A549 (cell line): Measurements from ENCODE around the gene ATP6V1A. TPM values are rescaled to one million over a fixed set of nuclear protein-coding genes. Genes with fewer than 3 reads are reported as not detected.

Experiments used
- ATAC-seq, 2 experiments: fragments of 200-7000 bp in 1 of 2; fragments of >200 bp in 1 of 2; cut with Nextera tagmentation in 1 of 2; cut with Tn5 transposase in 1 of 2; 3 replicates each; pipeline versions ENCODE4 v1.8.0 to v1.9.1; 2018 to 2020; ENCODE audit warnings: mild to moderate bottlenecking in 1 of 2, moderate library complexity in 1 of 2
- CTCF ChIA-PET: fragments of 300-600 bp; sonication (Branson Sonifier 250); formaldehyde crosslinking; extraction: SDS; loops from one replicate; lab custom pipeline; 2021; ENCODE audit warnings: antibody characterized with exemption, inconsistent platforms; lab: Yijun Ruan, JAX
- POLR2A ChIA-PET: fragments of 350-600 bp; formaldehyde crosslinking; extraction: SDS; loops from one replicate; lab custom pipeline; 2021; ENCODE audit warnings: antibody characterized with exemption, inconsistent platforms; lab: Yijun Ruan, JAX
- DNase-seq, 2 experiments: peaks; one replicate each; pipeline versions ENCODE4 v3.0.0 to v3.0.0-alpha.2; 2011 to 2016; ENCODE audit warnings: low read depth in 1 of 2, low spot score in 1 of 2
- FAIRE-seq: peaks from 2 replicates; lab custom pipeline; 2011; peaks lifted over from hg19 to GRCh38; lab: Jason Lieb, UNC
- H3K27ac ChIP-seq, 2 experiments: fragments of >200 bp; sonication (Bioruptor Twin); formaldehyde crosslinking; 3 replicates each; pipeline ENCODE4 v1.5.1; 2016 to 2017
- H3K4me1 ChIP-seq: fragments of >200 bp; sonication (Bioruptor Twin); formaldehyde crosslinking; 3 replicates; pipeline ENCODE4 v1.6.1; 2016
- H3K4me2 ChIP-seq: fragments of >200 bp; sonication (Bioruptor Twin); formaldehyde crosslinking; 3 replicates; pipeline ENCODE4 v1.6.1; 2016
- H3K4me3 ChIP-seq: fragments of >200 bp; sonication (Bioruptor Twin); formaldehyde crosslinking; 3 replicates; pipeline ENCODE4 v1.5.1; 2016
- H3K9me3 ChIP-seq: fragments of >200 bp; sonication (Bioruptor Twin); formaldehyde crosslinking; 3 replicates; pipeline ENCODE4 v1.6.1; 2016
- BCL3 ChIP-seq: fragments of >200 bp; sonication (Bioruptor Twin); formaldehyde crosslinking; IDR thresholded peaks from 3 replicates; pipeline ENCODE4 v1.6.1; 2016
- CBX2 ChIP-seq: fragments of 200-600 bp; sonication (generic); IDR thresholded peaks from 2 replicates; pipeline ENCODE4 v1.6.1; 2016; ENCODE audit warnings: low read depth, mild to moderate bottlenecking, borderline replicate concordance
- CBX8 ChIP-seq: fragments of 200-600 bp; sonication (generic); IDR thresholded peaks from 2 replicates; pipeline ENCODE4 v1.6.1; 2016
- CHD2 ChIP-seq: fragments of 150-350 bp; IDR thresholded peaks from 2 replicates; pipeline ENCODE4 v1.6.1; 2014; ENCODE audit warnings: low read length; ENCODE audit not compliant: partially characterized antibody
- CTCF ChIP-seq: fragments of >200 bp; sonication (Bioruptor Twin); formaldehyde crosslinking; IDR thresholded peaks from 3 replicates; pipeline ENCODE4 v1.5.1; 2016
- E2F6 ChIP-seq: IDR thresholded peaks from 2 replicates; pipeline ENCODE4 v1.6.1; 2012; ENCODE audit warnings: low read depth, borderline replicate concordance
- EP300 ChIP-seq, 2 experiments: fragments of >200 bp; sonication (Bioruptor Twin); formaldehyde crosslinking; IDR thresholded peaks; 2 replicates in 1 of 2; 3 replicates in 1 of 2; pipeline ENCODE4 v1.6.1; 2016 to 2017
- ESRRA ChIP-seq: fragments of 150-350 bp; IDR thresholded peaks from 2 replicates; pipeline ENCODE4 v1.6.1; 2014; ENCODE audit warnings: mild to moderate bottlenecking, low read length, borderline replicate concordance
- FOSL2 ChIP-seq, 2 experiments: fragments of 450-650 bp in 1 of 2; fragments of >200 bp in 1 of 2; sonication (Bioruptor Twin) in 1 of 2; formaldehyde crosslinking; IDR thresholded peaks; 2 replicates each; pipeline versions ENCODE4 v1.5.0 to v1.6.1; 2016 to 2020; ENCODE audit warnings: mild to moderate bottlenecking in 1 of 2, moderate library complexity in 1 of 2
- FOXS1 ChIP-seq: fragments of 250-450 bp; sonication (Bioruptor Pico); IDR thresholded peaks from 2 replicates; pipeline ENCODE4 v1.5.0; 2020; ENCODE audit warnings: mild to moderate bottlenecking, moderate library complexity
- HES2 ChIP-seq: fragments of >200 bp; sonication (Bioruptor Twin); formaldehyde crosslinking; IDR thresholded peaks from 2 replicates; pipeline ENCODE4 v1.6.1; 2016
- HEYL ChIP-seq: fragments of 250-450 bp; sonication (Bioruptor Pico); IDR thresholded peaks from 2 replicates; pipeline ENCODE4 v1.8.0; 2021; ENCODE audit warnings: mild to moderate bottlenecking, moderate library complexity
- HMGXB4 ChIP-seq: fragments of 250-450 bp; sonication (Bioruptor Pico); IDR thresholded peaks from 2 replicates; pipeline ENCODE4 v1.5.0; 2021; ENCODE audit warnings: mild to moderate bottlenecking, moderate library complexity, borderline replicate concordance
- HOXA7 ChIP-seq: fragments of 250-450 bp; sonication (Bioruptor Pico); IDR thresholded peaks from 2 replicates; pipeline ENCODE4 v1.5.0; 2020; ENCODE audit warnings: mild to moderate bottlenecking, moderate library complexity
- HOXB13 ChIP-seq: fragments of 250-450 bp; sonication (Bioruptor Pico); IDR thresholded peaks from 2 replicates; pipeline ENCODE4 v1.5.0; 2020; ENCODE audit warnings: low read depth, mild to moderate bottlenecking, moderate library complexity
- JUN ChIP-seq, 2 experiments: fragments of >200 bp; sonication (Bioruptor Twin); formaldehyde crosslinking; IDR thresholded peaks; 2 replicates in 1 of 2; 3 replicates in 1 of 2; pipeline ENCODE4 v1.6.1; 2016 to 2017
- KDM5A ChIP-seq: fragments of 200-600 bp; sonication (generic); IDR thresholded peaks from 2 replicates; pipeline ENCODE4 v1.6.1; 2016; ENCODE audit warnings: antibody characterized with exemption, mild to moderate bottlenecking
- MAFK ChIP-seq: fragments of 450-650 bp; IDR thresholded peaks from 2 replicates; pipeline ENCODE4 v1.6.1; 2014; ENCODE audit not compliant: partially characterized antibody
- MYC ChIP-seq: IDR thresholded peaks from 2 replicates; pipeline ENCODE4 v1.6.1; 2012; ENCODE audit warnings: mild to moderate bottlenecking, inconsistent platforms, low read length, improper control_type of control experiment, borderline replicate concordance
- NR3C1 ChIP-seq: fragments of >200 bp; sonication (Bioruptor Twin); formaldehyde crosslinking; IDR thresholded peaks from 3 replicates; pipeline ENCODE4 v1.6.1; 2017
- PHF8 ChIP-seq: fragments of 200-600 bp; sonication (generic); IDR thresholded peaks from 2 replicates; pipeline ENCODE4 v1.6.1; 2016; ENCODE audit warnings: low read depth, mild to moderate bottlenecking, antibody characterized with exemption, moderate library complexity, borderline replicate concordance
- RAD21 ChIP-seq, 2 experiments: fragments of >200 bp in 1 of 2; sonication (Bioruptor Twin) in 1 of 2; formaldehyde crosslinking in 1 of 2; IDR thresholded peaks in 1 of 2; conservative IDR thresholded peaks in 1 of 2; 2 replicates in 1 of 2; 3 replicates in 1 of 2; pipeline ENCODE4 v1.6.1; 2012 to 2018; ENCODE audit warnings: inconsistent platforms in 1 of 2
- RNF2 ChIP-seq: fragments of 200-600 bp; sonication (generic); IDR thresholded peaks from 2 replicates; pipeline ENCODE4 v1.6.1; 2016; ENCODE audit warnings: low read depth, mild to moderate bottlenecking, antibody characterized with exemption, moderate library complexity, borderline replicate concordance
- TP53 ChIP-seq: fragments of 250-450 bp; sonication (Bioruptor Pico); IDR thresholded peaks from 2 replicates; pipeline ENCODE4 v1.5.0; 2021; ENCODE audit warnings: mild to moderate bottlenecking, moderate library complexity
- ZSCAN20 ChIP-seq: fragments of 250-450 bp; sonication (Bioruptor Pico); IDR thresholded peaks from 2 replicates; pipeline ENCODE4 v1.8.0; 2022; ENCODE audit warnings: mild to moderate bottlenecking, moderate library complexity
- WGBS: methylation state at CpG from one replicate; pipeline ENCODE4 v1.1.6; 2017; ENCODE audit errors: missing lambda C conversion rate; 5-methylcytosine and 5-hydroxymethylcytosine counted together
- polyA plus RNA-seq, 4 experiments: library from polyadenylated mRNA; depleted of rRNA in 3 of 4; stranded (reverse); fragments of >200 nt; fragmentation: RNase III in 1 of 4; extraction: RNeasy Plus Mini Kit Qiagen cat#74134 plus additional on column Dnase treatment in 1 of 4; gene quantifications; 2 replicates in 3 of 4; 3 replicates in 1 of 4; pipeline ENCODE4 v1.2.3, GENCODE V29; 2011 to 2017

The ATP6V1A gene
- polyA plus RNA-seq, 2 of the 4 experiments (the other 2 are of a cell fraction), result 23.4 to 39.8 TPM

GRCh38 chr3:113753376-113753985 is 6.6 kb downstream of the ATP6V1A start:
- Histone ChIP-seq H3K4me2 (no peak overlapping the region), H3K4me3 (no peak overlapping the region), H3K4me1 (no peaks in the 10 kb centered on the region; the same call in 2 of the 3 replicates), H3K9me3 (peaks cover 5% of the 10 kb centered on the region; the same call in 1 of the 3 replicates), H3K27ac (no peak overlapping the region)
- POLR2A ChIA-PET, result interaction anchor here (0.7 kb wide), 1 partner anchor 495 kb away, joined by 5 read pairs; no protein-coding TSS in a partner anchor
- no peak for TF ChIP-seq TP53 (CRISPR knock-in tag)
- TF ChIP-seq PHF8, result no peak
- TF ChIP-seq ESRRA, result no peak
- no peak for TF ChIP-seq RNF2
- no peak for TF ChIP-seq CBX8
- no peak for TF ChIP-seq HES2
- no peak for TF ChIP-seq HEYL
- no peak for TF ChIP-seq FOSL2 (IDR thresholded peaks at IDR 0.05)
- TF ChIP-seq FOSL2 (CRISPR knock-in tag; IDR thresholded peaks at IDR 0.05), result no peak
- TF ChIP-seq CTCF, result no peak
- no peak for TF ChIP-seq HOXB13 (CRISPR knock-in tag)
- TF ChIP-seq FOXS1 (CRISPR knock-in tag), result no peak
- TF ChIP-seq HMGXB4 (CRISPR knock-in tag), result no peak
- no peak for TF ChIP-seq CHD2
- CTCF ChIA-PET, result no interaction called here
- DNase-seq, result no peak
- WGBS, result 83% methylated on average over 4 of the region's 4 CpGs
- no peak for ATAC-seq
- FAIRE-seq, result no peak

- no peak overlapping the region for H3K4me2 ChIP-seq
- ChIA-PET CTCF (no interaction called here), POLR2A (no interaction called here)
- no peaks in the 10 kb centered on the region for H3K4me1 ChIP-seq
- FAIRE-seq (no peak), ATAC-seq (no peak), DNase-seq (no peak)
- no peak overlapping the region for H3K4me3 ChIP-seq
- TF ChIP-seq HMGXB4 (CRISPR knock-in tag), result no peak
- no peak for TF ChIP-seq HOXB13 (CRISPR knock-in tag)
- no peak for TF ChIP-seq ZSCAN20
- no peak for TF ChIP-seq TP53 (CRISPR knock-in tag)
- TF ChIP-seq EP300 (IDR thresholded peaks at IDR 0.05), result no peak
- no peak for TF ChIP-seq HOXA7 (CRISPR knock-in tag)
- no peak for TF ChIP-seq MYC
- TF ChIP-seq BCL3, result no peak
- TF ChIP-seq E2F6, result no peak
- TF ChIP-seq CBX2, result no peak
- TF ChIP-seq NR3C1, result no peak
- no peak for TF ChIP-seq HES2
- no peak for TF ChIP-seq JUN (IDR thresholded peaks at IDR 0.05)
- no peak for TF ChIP-seq MAFK
- no peak for TF ChIP-seq KDM5A
- no peak for TF ChIP-seq RNF2
- no peak for TF ChIP-seq RAD21 (conservative IDR thresholded peaks at IDR 0.05 in 1 of 2, IDR thresholded peaks at IDR 0.05 in 1 of 2)
- H3K27ac ChIP-seq, result no peak overlapping the region
- H3K9me3 ChIP-seq, result peaks cover 6% of the 10 kb centered on the region; the same call in 1 of the 3 replicates
- WGBS, result 89% methylated on average over 5 of the region's 5 CpGs
These were observed 7.8 kb downstream of the ATP6V1A start for GRCh38 chr3:113754494-113755159.
